HL-60 (cell line): ENCODE results near the gene WDR33.
"Not testable (repeated sequence)": the region's sequence is repeated elsewhere in the genome, so short reads cannot be mapped to it uniquely, and the experiment has no call there.

Experiments used
- DNase-seq, 2 experiments: peaks; one replicate each; pipeline ENCODE4 v3.0.0-alpha.2; 2010 to 2020; ENCODE audit warnings: low read depth in 1 of 2, low spot score in 1 of 2
- H3K27ac ChIP-seq: fragments of 250-450 bp; sonication (Bioruptor Pico); replicated peaks from 2 replicates; pipeline ENCODE4 v1.5.1; 2020; ENCODE audit warnings: mild to moderate bottlenecking, moderate library complexity
- H3K27me3 ChIP-seq: fragments of 250-450 bp; sonication (Bioruptor Pico); 2 replicates; pipeline ENCODE4 v1.5.1; 2021; ENCODE audit warnings: mild to moderate bottlenecking, moderate library complexity; ENCODE audit not compliant: insufficient read depth, poor library complexity, severe bottlenecking
- H3K4me3 ChIP-seq: replicated peaks from 2 replicates; pipeline ENCODE4 v1.5.1; 2011; ENCODE audit warnings: mild to moderate bottlenecking, control low read depth, low read length; ENCODE audit not compliant: insufficient read depth
- CTCF ChIP-seq: IDR thresholded peaks from one replicate; pipeline ENCODE4 v1.5.1; 2011; ENCODE audit warnings: low read length, control low read depth, inconsistent platforms; ENCODE audit not compliant: insufficient read depth
- GABPA ChIP-seq: IDR thresholded peaks from 2 replicates; pipeline ENCODE4 v1.6.1; 2012; ENCODE audit warnings: low read depth
- POLR2AphosphoS5 ChIP-seq: IDR thresholded peaks from 2 replicates; pipeline ENCODE4 v1.6.1; 2012; ENCODE audit warnings: low read depth
- REST ChIP-seq: IDR thresholded peaks from 2 replicates; pipeline ENCODE4 v1.6.1; 2012; ENCODE audit warnings: low read depth; ENCODE audit not compliant: insufficient replicate concordance
- SPI1 ChIP-seq: IDR thresholded peaks from 2 replicates; pipeline ENCODE4 v1.6.1; 2012; ENCODE audit warnings: low read depth, mild to moderate bottlenecking, borderline replicate concordance

WDR33 gene

GRCh38 chr2:127818241-127818640 lies 7.3 kb upstream of the WDR33 start:
- Histone ChIP-seq H3K4me3 (no peak overlapping the region), H3K27ac (no peak overlapping the region), H3K27me3 (no peaks in the 10 kb centered on the region)
- DNase-seq = no peak
- TF ChIP-seq SPI1 (no peak), CTCF (no peak), POLR2AphosphoS5 (no peak), GABPA (no peak)

GRCh38 chr2:127814677-127815076 lies 3.7 kb upstream of the WDR33 start:
- TF ChIP-seq GABPA (no peak), CTCF (no peak), POLR2AphosphoS5 (no peak), REST (no peak), SPI1 (no peak)
- no peak for DNase-seq
- Histone ChIP-seq H3K4me3 (no peak overlapping the region), H3K27me3 (no peaks in the 10 kb centered on the region), H3K27ac (no peak overlapping the region)

GRCh38 chr2:127812441-127812840 lies 1.5 kb upstream of the WDR33 start:
- H3K27ac ChIP-seq, DNase-seq, H3K27me3 ChIP-seq, H3K4me3 ChIP-seq: not testable (repeated sequence)

GRCh38 chr2:127811397-127812321 lies 688 bp upstream of the WDR33 start:
- DNase-seq = peak in 1 of 2 experiments; percentile 37
- H3K27me3 ChIP-seq = no peaks in the 10 kb centered on the region
- peak overlapping the region; percentile 97 for H3K27ac ChIP-seq
- TF ChIP-seq REST (no peak), POLR2AphosphoS5 (no peak), SPI1 (no peak)
- peak overlapping the region; percentile 65 for H3K4me3 ChIP-seq

- DNase-seq = no peak
- TF ChIP-seq GABPA = no peak
- no peak for TF ChIP-seq REST
- TF ChIP-seq POLR2AphosphoS5 = no peak
- TF ChIP-seq SPI1 = no peak
- Histone ChIP-seq H3K27ac (peak overlapping the region; percentile 97), H3K27me3 (no peaks in the 10 kb centered on the region), H3K4me3 (peak overlapping the region; percentile 65)
Observed at GRCh38 chr2:127810156-127810618, 784 bp downstream of the WDR33 start.
